Stimulated activated CD8-positive, alpha-beta memory T cell treated with anti-CD3 and anti-CD28 coated beads, Interleukin-4, amount 100 ng/mL, for 1 hour (primary cell): ENCODE measurements around the gene HOMER2.
"Not testable (repeated sequence)": the region's sequence is repeated elsewhere in the genome, so short reads cannot be mapped to it uniquely, and the experiment has no call there.

Source experiments
- DNase-seq, 2 donors: peaks; one replicate each; pipeline ENCODE4 v3.0.0-alpha.2; 2020; ENCODE audit warnings: low read depth in 2 of 2, low spot score in 1 of 2

HOMER2 gene

DNA sequence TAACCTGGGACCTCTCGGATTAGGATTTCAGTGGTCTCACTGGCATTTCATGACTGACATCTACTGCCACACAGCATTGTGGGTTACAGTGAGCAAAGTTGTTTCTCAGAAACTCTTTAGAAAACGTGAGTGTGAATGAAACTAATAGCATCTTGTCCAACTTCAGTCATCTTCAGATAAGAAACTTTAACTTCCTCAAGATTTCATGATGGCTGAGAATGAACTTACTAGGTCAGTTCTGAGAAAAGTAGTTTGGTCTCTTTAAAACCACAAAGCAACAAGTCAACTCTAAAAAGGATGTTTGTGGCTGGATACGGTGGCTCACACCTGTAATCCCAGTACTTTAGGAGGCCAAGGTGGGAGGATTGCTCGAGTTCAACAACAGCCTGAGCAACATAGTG lies 14.2 kb upstream of the HOMER2 start:
- DNase-seq = no peak

DNA sequence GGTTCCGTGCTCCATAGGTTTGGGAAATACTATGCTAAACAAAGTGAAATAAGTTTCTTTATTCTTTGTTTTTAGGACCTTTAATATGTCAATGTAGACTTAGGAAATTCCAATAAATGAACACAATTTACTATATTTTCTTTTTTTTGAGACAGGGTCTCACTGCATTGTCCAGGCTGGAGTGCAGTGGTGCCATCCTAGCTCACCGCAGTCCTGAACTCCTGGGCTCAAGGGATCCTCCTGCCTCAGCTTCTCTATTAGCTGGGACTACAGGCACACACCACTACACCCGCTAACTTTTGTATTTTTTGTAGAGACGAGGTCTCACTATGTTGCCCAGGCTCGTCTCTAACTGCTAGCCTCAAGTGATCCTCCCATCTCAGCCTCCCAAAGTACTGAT lies 12.4 kb upstream of the HOMER2 start:
- no peak for DNase-seq

DNA sequence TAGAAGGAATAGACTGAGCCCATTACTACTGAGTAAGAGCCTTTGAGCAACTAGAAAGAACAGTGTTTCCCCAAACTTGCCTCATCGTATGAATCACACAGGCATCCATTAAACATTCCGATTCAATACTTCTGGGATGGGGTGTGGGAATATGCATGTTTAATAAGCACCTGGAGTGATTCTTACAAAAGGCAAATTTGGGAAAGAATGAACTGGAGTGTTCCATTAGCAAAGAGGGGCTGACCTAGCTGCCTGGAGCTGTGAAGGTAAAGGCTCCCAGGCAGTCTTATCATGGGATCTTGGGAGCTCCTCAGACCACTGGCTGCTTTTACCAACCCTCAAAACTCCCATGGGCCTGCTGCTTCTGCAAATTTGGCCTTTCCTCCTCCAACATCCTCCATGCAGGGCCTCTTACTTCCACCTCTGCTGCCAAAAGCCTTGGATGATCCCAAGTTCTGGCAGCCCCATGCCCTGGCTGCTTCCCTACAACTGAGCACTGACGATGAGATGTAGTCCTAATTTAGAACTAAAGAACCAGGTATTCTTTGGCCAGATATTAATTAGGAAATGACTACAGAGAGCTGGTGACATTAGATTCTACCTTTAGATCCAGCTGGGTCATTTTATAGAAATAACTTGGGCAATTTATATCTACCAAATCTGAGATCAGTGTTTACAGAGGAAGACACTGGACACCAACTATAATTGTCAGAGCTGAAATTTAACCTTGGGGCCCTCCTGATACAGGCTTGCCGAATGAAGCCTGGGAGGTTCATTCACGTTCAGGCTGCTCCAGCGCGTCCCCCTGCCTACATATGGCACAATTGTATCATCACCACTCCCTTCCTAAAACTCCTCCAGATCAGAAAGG lies 11.2 kb upstream of the HOMER2 start:
- DNase-seq = no peak

DNA sequence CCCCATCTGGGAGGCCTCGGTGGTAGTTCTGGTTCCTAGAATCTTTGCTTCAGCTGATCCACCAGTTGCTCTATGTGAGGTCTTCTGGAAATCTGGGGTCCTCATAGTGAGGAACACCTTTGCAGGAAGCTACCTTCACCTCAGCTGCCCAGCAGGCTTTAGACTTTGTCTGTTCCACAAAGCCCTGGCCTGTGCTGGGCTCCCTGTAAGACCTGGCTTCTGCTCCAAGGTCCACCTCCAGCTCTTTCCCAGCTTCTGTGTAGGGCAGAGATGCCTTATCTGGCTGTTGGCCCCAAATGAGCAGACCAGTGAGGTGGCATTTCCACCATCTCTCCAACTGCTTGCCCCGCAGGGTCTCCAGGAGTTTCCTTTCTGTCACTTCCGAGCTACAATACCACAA lies 8.2 kb upstream of the HOMER2 start:
- DNase-seq = no peak

DNA sequence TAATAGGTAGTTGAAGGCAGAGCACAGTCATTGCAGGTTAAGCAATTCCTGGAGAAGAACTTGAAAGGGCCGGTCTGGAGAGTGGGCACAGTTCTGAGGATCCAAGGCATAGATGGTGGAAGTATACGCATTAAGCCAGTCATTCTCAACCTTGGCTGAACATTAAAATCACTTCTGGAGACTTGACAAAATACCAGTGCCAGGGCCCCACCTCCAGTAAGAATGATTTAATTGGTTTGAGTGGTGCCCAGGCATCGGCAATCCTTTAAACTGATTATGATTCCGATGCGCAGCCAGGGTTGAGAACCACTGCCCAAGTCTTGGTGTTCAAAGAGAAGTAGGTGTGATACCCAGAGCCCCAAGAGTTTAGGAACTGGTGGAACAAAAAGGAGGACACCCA lies 6.9 kb upstream of the HOMER2 start:
- no peak for DNase-seq

DNA sequence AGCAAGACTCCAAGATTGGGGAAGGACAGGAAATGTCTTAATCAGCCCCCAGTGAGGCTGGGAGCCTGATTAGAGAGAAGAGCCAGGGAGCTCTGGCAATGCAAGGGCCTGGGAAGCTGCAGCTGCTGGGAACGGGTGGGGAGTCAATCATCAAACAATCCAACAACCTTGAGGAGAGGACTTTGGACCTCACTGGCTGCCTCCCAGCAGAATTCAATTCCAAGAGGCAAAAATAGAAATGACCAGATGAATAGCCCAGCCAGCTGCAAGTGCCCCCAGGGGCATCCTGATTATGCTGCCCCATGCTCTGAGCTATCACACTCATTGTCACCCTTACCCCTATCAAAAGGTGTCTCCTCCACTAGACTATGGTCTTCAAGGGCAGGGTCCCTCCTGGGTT lies 6.1 kb upstream of the HOMER2 start:
- DNase-seq = no peak

- DNase-seq = no peak
Observed at GRCh38 chr15:82951472-82952157, 905 bp downstream of the HOMER2 start.

DNA sequence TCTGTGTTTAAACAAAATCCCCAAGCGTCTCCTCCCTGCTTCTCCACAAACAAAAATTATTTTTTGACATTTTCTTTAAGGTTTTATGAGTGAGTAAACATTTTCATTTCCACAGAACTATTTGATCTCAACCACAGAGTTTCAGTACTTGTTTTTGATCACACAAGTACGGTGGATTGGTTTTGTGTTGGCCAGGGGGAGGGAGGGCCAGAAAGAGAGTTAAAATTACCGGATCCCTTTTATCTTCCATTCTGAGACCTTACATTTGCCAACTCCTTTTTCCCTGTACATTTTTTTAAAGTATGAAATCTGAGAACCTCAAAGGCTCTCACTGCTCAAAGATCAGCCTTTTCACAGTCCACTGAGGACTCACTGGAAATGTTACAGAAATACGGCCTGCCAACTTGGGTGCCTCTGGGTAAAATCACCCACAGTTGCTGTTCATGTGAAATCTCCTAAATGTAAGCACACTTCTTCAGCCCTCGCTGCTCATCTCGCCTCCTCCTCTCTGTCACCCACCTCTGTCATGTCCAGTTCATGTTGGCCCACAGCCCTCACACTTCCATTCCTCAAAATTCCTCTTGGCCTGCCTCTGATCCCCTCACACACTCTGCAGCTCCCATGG lies 1.7 kb downstream of the HOMER2 start:
- no peak for DNase-seq

DNA sequence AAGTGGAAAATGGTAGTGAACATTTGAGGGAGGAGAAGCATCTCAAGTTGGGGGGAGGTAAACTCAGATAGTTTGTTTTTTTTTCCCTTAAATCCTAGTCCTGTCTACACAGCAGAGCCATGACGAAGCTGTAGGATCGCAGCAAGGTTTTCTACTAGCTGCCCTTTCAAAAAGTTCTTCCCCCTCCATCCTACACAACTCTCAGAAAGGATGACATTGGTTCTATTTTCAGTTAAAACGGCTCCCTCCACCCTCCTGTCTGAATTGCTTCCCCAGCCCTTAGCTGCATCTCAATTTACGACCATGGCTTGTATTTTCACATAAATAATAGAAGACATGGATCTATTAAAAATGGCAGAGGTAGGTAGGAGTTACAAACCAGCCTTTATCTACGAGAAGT lies 2.2 kb downstream of the HOMER2 start:
- DNase-seq = no peak

DNA sequence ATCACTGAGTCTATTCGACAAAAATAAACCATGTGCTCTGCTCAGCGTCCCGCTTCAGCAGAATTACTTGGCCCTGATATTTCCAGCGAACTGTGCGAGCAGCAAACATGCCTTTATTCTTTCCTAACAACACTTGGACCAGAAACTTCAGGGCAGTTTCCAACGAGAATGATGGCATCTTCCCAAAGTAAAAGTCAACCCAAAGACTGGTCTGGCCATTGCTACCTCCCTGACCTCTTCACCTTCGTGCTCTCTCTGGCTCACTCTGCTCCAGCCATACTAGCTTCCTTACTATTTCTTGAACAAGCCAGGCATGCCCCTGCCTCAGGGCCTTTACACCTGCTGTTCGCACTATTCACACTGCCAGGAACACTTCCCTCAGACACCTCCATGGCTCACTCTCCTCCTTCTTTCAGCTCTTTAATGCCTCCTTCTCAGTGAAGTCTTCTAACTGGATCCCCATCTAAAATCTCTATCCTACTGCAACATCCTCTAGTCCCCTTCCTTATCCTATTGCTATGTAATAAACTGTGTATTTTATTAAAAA lies 6.3 kb downstream of the HOMER2 start:
- no peak for DNase-seq

DNA sequence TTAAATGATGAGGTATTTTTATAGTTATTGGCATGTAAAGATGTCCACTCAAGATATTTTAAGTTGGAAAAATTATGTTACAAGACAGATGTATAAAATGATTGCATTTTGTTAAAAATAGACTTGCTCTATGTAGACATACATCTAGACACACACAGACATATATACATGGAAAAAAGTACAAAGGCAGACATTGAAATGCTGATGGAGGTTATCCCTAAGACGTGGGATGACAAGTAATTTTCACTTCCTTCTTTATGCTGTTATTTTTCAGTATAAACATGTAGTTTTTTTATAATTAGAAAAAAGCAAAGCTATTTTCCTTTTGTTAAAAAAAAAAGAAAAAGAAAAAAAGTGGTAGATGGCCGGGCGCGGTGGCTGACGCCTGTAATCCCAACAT lies 7.2 kb downstream of the HOMER2 start:
- no peak for DNase-seq

- no peak for DNase-seq
Observed at GRCh38 chr15:82944821-82945220, 7.7 kb downstream of the HOMER2 start.

DNA sequence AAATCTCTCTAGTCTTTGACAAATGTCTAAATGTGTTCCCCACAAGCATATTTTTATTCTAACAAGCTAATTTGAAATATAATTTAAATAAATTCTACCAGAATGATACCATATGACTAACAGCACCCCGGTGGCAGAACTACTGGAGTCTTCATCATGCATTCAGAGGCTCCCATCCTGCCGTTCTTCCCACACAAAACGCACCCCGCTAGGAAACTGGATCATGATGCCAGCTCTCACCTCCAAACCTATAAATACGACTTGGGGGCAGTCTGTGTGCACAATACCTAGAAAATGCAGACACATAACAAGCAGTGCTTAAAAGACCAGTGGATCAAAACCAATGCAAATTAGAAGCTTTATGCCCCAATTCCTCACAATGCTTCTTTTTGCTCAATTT lies 8.5 kb downstream of the HOMER2 start:
- DNase-seq = no peak

GRCh38 chr15:82943176-82943575 lies 9.3 kb downstream of the HOMER2 start:
- DNase-seq = no peak

DNA sequence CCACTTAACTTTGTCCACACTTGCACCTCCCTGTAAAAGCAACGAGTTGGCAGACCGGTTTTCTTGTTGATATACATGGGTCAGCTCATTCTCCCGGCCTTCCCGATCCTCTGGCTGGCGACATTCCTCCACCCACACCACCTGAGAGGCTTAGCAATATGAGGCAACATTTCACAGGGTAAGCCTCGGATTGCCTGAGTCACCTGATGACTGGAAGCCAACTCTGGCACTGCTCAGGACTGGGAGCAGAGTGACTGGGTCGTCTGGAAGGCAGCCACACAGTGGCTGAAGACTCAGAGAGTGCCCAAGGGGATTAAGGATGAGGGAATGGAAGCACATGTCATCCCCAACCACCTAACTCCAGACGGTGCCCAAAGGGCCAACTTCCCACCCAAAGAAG lies 9.8 kb downstream of the HOMER2 start:
- no peak for DNase-seq

- DNase-seq = not testable (repeated sequence)
Observed at GRCh38 chr15:82939678-82940077, 12.8 kb downstream of the HOMER2 start.

DNA sequence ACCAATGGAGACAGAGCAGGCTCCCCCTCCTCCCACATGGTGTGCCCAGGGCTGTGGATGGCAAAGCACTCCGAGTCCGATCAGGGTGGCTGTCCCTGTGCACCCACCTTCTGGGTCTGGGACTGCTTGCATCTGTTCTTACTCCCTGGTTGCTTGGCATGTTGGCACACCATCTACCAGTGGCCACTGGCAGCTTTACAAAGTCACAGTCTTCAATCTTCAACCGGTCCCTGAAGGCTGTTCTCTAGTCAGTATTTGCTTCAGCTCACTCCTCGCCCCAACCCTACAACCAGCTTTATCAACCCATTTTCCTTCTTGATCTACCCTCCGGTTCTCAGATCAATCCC lies 14.8 kb downstream of the HOMER2 start:
- DNase-seq = no peak

DNA sequence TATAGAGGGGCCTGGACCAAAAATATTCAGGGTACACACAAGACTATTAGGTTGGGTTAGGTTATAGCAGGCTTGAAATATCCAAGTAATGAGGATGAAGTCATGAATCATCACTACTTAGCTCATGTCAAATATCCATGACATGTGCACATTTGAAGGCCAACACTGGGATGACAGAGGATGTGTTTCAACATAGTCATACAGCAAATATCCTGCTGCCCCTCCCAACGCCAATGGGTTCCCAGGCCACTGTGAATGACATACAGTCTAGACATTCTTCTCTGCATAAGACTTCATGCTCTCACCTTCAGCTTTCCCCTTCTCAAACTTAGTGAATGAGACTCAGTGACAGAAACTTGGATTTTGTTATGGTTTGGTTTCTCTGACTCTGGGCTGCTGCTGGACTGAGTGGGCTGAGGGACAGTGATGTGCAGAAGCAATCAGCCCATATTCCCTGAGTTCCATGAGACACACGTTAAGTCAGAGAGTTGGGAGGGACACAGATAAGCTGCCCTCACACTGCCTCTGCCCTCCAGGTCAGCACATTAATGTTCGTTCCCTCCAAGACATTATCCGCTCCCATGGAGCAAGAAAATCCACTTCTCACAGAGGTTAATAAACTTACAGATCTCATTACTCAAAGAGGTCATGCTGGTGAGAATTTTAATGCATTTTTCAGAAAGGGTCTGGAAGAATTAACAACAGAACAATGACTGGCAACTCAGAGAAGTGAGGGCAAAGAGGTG lies 15.4 kb downstream of the HOMER2 start:
- DNase-seq = no peak

DNA sequence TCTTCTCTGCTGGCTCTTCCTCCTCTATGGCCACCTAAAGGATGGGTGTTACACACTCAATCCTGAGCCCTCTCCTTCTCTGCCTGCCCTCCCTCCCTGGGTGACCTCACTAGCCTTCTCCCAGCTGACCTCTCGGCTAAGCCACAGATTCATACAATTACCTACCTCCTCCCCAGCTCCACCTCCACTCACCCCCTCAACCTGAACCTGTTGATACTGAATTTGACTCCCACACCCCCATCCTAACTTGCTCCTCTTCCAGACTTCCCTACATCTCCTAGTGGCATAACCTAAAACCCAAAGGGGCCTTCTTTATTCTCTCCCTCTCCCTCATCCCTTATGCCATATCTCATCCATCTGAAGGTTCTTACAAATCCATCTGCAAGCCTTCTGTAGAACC lies 17.1 kb downstream of the HOMER2 start:
- DNase-seq = no peak

DNA sequence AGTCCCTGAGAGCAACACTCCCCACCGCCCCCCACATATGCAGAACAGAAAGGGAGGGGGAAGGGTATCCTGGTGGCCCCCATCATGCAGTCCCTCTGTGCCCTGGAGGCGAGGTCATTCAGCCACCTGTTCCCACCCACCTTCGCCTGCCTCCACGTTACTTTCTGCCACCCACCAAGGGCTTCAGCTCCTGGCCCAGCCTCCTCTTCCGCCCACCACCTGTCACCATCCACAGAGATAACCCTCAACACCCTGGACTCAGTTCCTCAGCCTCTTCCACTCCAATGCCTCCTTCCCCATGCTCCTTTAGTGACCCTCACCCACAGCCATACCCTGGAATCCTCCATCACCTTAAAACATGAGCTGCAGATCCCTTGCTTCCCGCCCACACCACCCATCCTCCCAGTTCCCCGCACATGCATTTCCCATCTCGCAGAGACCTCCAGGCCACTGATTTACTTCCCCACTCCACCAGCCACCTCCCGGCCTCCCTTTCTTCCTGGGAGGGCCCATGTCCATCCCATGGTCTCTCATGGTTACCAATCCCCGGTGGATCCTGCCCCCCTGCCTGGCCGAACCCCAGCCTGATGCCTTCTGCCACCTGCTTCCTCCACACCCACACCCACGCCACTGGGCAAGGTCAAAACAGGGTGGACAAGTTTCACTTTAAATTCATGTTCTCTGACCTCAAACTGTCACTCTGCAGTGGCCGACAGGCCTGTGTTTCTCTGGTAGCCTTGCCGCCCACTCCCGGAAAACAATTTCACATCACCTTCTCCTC lies 18.2 kb downstream of the HOMER2 start:
- no peak for DNase-seq

GRCh38 chr15:82933576-82933975 lies 18.9 kb downstream of the HOMER2 start:
- DNase-seq = no peak
